Stimulated activated CD4-positive, alpha-beta T cell treated with anti-CD3 and anti-CD28 coated beads, Interleukin-15, amount 100 ng/mL, for 24 hours (primary cell): ENCODE data around the gene ENG.
"Not testable (repeated sequence)": the region's sequence is repeated elsewhere in the genome, so short reads cannot be mapped to it uniquely, and the experiment has no call there.

Source experiments
- DNase-seq: peaks from one replicate; pipeline ENCODE4 v3.0.0-alpha.2; 2020

Gene ENG

DNA sequence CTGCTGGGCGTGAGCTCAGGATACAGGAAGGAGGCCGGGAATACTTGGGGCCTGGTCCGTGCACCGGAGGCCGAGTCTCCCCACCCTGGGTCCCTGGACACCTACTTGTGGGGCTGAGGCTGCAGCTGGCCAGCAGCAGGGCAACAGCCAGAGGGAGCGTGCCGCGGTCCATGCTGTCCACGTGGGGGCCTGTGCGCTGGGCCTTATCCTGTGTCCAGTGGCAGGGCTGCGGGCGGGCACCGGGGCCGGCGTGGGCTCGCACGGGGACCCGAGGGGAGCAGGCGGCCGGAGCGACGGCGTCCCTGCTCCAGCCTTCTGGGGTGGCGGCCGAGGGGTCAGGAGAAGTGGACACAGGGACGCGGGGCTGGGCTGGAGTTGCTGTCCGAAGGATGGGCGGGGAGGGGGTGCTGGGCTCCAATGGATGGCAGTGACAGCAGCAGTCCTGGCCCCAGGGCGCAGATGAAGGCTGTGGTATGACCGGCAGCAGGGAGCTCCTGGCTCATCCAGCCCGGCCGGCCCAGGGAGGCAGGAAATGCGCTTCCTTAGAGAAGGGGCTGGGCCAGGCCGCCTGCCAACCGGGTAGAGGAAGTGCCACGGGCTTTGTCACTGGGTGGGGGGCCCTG is at the start of gene ENG:
Gene ENG (minus strand): TSS at position 475 of the 623 bp plus-strand sequence. CDS start 303 bp downstream, at position 172.
- DNase-seq: peak; percentile 58

GRCh38 chr9:127903557-127904475 is 49.4 kb upstream of the ENG start:
- DNase-seq: peak; percentile 93

GRCh38 chr9:127899128-127899943 is 44.9 kb upstream of the ENG start, which contains the start of gene ST6GALNAC6:
Gene ST6GALNAC6, minus strand, starts transcription at chr9:127899603. Its CDS starts 1,622 bp downstream, at chr9:127897981.
- peak; percentile 82 for DNase-seq

DNA sequence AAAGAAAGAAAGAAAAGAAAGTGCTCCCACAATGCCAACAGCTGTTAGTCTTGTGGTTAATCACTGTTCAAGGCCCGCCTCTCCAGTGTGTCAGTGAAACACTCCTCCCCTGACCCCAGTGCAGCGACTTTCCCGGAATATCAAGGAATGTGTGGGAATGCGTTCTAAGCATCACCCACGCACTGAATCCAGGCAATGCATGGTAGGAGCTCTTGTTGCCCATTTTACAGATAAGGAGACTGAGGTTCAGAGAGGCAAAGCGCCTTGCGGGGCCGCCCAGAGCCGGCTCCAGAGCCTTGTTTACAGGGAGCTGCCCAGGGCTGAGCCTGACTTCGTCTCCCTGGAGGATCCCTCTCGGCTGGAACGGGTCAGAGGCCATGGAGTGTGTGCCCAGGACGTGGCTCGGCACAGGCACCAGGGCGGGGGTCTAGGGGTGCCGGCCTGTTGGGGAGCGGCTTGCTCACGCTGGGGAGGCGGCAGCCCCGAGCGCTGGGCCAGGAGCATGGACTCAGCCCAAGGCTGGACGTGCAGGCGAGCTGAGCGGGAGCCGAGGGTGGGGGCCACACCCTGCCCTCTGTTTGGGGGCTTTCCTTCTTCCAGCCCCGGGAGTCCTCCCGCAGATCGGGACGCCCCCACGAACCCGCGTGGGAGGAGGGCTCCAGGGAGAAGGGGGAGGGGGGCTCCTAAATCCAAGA is 44.1 kb upstream of the ENG start:
- peak; percentile 31 for DNase-seq

DNA sequence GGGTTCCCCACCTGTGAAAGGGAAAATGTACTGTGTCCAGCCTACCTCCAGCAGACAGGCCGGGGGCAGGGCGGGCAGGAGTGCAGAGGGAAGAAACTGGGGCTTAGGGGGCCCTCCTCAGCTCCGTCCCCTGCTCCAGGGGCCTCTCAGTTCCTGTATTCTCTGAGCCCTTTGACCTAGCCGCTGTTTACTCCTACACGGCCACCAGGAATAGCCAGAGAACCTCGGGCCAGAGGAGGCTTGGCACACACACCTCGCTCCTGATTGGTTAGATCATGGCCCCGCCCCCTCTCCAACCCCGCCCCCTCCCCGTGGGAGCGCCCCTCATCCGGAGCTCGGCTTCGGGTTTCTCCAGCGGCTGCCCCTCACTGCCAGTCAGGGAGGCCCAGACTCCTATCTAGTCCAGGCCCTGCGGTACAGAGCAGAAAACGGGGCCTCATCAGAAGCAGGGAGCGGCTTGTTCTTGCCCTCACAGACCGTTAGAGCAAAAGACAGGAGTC is 42.8 kb upstream of the ENG start:
- DNase-seq: peak; percentile 47

- no peak for DNase-seq
Measured at GRCh38 chr9:127896395-127897192, 42.1 kb upstream of the ENG start.

GRCh38 chr9:127895811-127896210 is 41.4 kb upstream of the ENG start:
- no peak for DNase-seq

DNA sequence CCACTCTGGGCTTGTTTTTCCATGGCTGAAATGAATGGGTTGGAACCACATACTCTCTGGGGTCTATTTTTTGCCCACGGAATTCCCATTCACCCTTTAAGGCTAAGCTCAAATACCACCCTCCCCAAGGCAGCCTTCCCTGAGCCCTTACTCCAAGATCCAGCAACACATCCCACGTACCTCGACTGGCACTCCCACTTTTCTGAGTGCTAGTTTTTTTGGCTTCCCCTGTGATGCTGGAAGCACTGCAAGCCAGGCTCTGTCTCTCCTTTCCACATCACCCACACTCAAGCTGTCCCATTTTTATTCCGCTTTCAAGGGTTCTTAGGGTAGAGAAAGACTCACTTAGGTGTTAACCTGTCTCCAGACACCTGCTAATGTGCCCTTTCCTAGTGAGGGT is 38.9 kb upstream of the ENG start:
- DNase-seq: no peak

- DNase-seq: no peak
Measured at GRCh38 chr9:127892831-127893230, 38.4 kb upstream of the ENG start.

DNA sequence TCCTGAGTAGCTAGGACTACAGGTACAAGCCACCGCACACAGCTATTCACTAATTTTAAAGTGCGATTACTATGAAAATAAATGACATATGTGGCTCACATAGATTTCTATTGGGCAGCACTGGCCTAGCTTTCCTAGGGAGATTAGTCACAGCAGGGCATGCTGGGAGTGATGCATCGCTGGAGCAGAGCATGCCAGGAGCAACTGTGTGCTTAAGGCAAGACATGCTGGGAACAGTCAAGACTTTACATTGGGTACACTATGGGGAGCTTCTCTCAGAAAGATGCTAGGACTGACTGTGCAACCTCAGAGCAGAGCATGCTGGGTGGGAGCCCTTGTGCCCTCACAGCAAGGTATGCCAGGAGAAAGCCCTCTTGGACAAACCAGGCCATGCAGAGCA is 35.6 kb upstream of the ENG start:
- DNase-seq: no peak

DNA sequence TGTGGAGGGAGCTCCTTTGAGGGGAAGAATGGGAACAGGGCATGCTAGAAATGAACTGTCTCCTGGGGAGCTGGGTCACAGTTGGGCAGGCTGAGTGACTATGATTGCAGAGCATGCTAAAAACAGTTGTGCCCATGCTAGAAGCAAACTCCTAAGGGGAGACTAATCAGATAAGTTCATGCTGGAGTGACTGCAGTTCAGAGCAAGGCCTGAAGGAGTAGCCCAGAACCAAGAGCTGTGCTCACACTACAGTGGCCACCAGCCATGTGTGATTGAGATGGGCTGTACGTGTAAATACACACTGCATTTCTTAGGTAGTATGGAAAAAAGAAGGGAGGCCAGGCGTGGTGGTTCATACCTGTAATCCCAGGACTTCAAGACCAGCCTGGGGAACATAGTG is 33.3 kb upstream of the ENG start:
- DNase-seq: no peak

GRCh38 chr9:127886401-127886972 is 32.0 kb upstream of the ENG start:
- DNase-seq: no peak

GRCh38 chr9:127885508-127886281 is 31.2 kb upstream of the ENG start:
- no peak for DNase-seq

- DNase-seq: no peak
Measured at GRCh38 chr9:127884976-127885490, 30.6 kb upstream of the ENG start.

DNA sequence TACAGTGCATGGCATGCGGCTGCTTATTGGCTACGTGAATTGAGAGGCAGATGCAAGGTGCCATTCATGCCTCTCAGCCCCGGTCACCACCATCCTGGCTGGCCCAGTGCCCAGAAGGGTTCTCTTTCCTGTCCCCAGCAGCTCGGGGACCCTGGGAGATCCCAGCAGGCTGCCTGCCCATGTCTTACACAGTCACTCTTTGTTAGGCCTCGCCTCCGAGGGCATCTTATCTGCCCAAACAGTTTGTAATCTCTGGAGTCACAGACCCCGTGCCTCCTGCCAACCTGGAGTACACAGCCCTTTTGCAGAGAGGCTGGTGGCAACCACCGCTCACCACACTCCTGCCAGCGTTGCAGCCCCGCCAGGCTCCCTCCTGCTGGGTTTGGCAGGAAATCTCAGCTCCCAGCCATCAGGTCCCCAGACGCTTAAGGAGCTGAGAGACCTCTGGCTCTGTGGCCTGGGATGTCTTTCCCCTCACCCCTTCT is 30.0 kb upstream of the ENG start:
- DNase-seq: no peak

DNA sequence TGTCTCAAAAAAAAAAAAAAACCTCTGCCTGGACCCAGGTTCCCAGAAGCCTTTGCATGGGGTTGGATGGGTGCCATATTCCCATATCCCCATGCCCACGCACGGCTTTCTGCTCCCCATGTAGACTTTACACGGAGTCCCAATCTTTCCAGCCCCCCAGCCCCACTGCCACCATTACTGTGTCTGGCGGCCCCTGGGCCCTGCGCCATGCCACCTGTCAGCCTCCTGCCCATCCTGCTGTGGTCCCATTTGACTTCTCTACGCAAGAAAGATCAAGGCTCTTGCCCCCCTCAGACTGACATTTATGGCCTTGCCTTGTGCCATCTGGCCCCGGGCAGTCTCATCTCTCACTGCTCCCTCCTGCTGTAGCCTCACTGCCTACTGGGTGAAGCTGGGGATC is 29.5 kb upstream of the ENG start:
- no peak for DNase-seq

DNA sequence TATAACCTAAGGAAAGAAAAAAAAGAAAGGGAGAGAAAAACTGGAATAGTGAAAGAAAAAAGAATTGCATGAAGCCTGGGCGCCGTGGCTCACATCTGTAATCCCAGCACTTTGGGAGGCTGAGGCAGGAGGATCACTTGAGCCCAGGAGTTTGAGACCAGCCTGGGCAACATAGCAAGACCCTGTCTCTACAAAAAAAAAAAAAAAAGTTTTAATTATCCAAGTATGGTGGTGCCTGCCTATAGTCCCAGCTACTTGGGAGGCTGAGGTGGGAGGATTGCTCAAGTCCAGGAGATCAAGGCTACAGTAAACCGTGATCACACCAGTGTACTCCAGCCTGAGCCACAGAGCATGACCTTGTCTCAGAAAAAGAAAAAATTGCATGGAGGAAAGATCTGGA is 27.3 kb upstream of the ENG start:
- not testable (repeated sequence) for DNase-seq

DNA sequence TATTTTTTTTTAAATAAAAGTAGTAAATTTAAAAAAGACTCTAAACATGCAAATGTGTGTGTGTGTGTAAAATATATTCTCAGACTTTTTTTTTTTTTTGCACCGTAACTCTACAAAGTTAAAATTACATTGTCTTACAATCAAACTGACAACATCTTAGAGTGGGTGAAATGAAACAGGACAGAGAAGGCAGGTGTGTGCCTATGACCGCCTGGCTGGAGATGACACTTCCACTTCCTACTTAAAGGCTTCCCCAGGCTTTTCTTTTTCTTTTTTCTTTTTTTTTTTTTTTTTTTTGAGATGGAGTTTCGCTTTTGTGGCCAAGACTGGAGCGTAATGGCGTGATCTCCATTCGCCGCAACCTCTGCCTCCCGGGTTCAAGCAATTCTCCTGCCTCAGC is 25.7 kb upstream of the ENG start:
- DNase-seq: no peak

DNA sequence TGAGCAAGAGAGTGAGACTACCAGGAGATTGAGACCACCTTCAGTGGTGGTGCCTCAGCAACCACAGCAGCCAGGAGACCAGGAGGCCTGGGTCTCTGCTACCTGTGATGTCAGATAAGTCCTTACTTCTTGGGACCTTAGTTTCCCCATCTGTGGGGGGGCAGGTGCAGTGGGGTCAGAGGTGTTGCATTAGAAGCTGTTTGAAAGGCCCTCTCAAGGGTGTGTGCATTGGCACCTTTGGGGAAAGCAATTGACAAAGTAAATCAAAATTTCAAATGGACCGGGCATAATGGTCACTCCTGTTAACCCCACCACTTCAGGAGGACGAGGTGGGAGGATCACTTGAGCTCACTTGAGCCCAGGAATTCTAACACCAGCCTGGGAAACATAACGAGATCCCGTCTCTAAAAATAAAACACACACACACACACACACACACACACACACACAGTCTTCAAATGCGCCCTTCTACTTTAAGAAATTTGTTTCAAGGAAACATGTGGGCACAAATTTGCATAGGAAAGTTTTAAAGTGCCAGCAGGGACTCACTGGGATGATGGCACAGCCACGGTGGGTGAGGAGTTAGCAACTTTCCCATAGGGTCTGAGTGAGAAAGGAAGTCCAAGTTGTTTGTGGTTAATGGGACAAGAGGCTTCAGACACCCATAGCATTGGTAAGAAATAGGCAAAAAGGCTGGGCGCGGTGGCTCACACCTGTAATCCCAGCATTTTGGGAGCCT is 24.4 kb upstream of the ENG start:
- DNase-seq: no peak
